NCI-H2107 (cell line): Measurements from ENCODE around the gene THBS4.

Experiments used
- DNase-seq: peaks from one replicate; lab custom pipeline; 2025; lab: John Stamatoyannopoulos, UW

The THBS4 gene

GRCh38 chr5:80116465-80116864 is 81.3 kb downstream of the THBS4 start:
- no peak for DNase-seq

GRCh38 chr5:80117446-80117845 is 82.3 kb downstream of the THBS4 start:
- DNase-seq, result no peak

GRCh38 chr5:80119372-80119771 is 84.2 kb downstream of the THBS4 start:
- no peak for DNase-seq

GRCh38 chr5:80122579-80122978 is 87.4 kb downstream of the THBS4 start:
- no peak for DNase-seq

- DNase-seq, result no peak
These were observed 89.2 kb downstream of the THBS4 start for GRCh38 chr5:80124121-80124918.

DNA sequence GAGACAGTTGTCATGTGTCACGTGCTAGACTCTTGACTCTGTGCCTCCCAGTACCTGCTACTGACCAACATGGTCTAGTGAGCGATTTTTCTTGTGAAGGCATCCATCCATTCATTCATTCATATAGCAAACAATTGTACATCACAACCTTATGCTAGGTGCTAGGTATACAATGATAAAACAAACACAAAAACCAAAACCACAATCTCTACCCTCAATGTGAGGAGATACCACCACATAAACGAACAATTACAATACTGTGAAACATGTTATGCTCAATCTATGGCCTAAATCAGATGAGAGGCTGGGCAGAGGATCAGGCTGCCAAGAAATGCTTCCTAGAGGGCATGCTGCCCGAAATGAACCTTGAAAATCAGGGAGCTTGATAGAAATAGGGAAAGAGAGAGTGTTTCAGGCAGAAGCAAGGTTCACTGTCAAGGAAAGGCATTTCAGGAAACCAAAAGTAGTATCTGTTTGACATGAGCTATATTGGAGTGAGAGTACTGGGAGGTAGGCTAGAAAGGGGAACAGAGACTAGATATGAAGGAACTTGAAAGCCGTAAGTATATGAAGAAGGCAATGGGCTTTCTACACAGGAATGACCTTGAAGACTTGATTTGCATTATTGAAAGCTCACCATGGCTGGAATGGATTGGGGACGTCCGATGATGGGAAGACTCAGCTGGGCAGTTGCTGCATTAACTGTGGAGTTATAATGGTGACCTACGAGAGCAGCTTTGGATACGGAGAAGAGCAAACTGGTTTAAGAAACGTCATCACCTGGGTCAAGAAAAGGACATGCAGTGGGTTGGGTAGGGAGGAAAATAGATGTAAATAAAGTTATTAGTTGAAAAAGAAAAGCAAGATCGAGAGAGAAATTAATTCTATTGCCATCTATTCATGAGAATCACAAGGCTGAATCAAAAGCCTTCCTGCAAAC is 90.1 kb downstream of the THBS4 start:
- no peak for DNase-seq

DNA sequence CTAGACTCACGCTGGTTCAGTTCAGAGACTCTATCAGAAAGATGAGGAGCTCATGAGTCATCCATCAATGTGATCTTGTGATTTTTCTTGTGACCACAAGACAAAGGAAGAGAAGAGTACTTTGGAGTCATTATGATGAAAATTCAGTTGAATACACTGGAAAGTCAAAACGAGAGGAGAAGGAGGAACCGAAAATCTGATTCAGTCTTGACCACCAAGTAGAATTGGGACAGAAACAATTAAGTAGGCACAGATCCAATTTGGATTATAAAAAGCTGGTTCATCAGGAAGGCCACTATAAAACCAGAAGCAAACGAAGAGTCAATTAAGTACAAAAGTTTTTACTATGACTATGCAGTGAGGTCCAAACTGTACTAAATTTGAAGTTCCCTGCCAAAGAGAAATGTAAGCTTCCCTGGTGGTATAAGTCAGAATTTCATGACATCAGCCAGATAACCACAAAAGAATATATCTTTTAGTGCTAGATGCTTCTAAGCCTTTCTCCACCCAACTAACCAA is 90.9 kb downstream of the THBS4 start:
- no peak for DNase-seq

DNA sequence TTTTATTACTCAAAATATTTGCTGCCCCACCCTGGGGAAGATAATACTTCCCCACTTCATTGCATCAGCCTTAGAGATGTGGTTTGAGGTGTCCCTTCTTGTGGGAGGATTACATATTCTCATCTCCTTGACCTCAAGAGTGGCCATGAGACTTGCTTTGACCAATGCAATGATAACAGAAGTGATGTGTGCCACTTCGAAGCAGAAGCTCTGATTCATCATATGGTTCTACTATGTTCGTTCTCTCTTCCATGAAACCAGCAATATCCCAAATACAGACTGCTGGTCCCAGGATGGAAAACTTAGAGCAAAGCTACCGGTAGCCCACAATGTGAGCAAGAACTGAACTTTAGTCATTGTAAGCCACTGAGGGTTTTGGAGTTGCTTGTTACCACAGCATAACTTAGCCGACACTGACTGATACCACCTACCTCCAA is 92.0 kb downstream of the THBS4 start:
- DNase-seq, result no peak

GRCh38 chr5:80128141-80128540 is 93.0 kb downstream of the THBS4 start:
- no peak for DNase-seq

GRCh38 chr5:80129146-80129545 is 94.0 kb downstream of the THBS4 start:
- DNase-seq, result no peak
